Measurements from ENCODE around the gene UFC1. TPM values are rescaled to one million over a fixed set of nuclear protein-coding genes. Genes with fewer than 3 reads are reported as not detected.

The UFC1 gene
- total and polyA plus RNA-seq, 2 donors from 2014 or later: 96.9 to 175 TPM

GRCh38 chr1:161164901-161165610, 11.3 kb downstream of the UFC1 start:
- Histone ChIP-seq H3K36me3 (ENCODE audit: control insufficient read depth in 2 of 3, insufficient read depth in 3 of 3, low read length in 3 of 3) (peaks cover 4 to 23% (median 4%) of the 10 kb centered on the region in 3 donors), H3K27ac (ENCODE audit: low read depth in 2 of 2, low read length in 2 of 2) (peak overlapping the region in 1 of 2 donors; percentile 92), H3K4me1 (ENCODE audit: control insufficient read depth in 2 of 3, insufficient read depth in 2 of 3, low read depth in 1 of 3, low read length in 3 of 3) (peaks cover 0 to 18% (median 5%) of the 10 kb centered on the region in 3 donors), H3K4me3 (ENCODE audit: low read length in 3 of 3) (peak overlapping the region in 2 of 3 donors; percentile 91 to 94), H3K9me3 (ENCODE audit: control insufficient read depth in 2 of 3, insufficient read depth in 1 of 3, low read length in 3 of 3) (no peaks in the 10 kb centered on the region), H3K27me3 (ENCODE audit: control insufficient read depth, insufficient read depth, low read length) (no peaks in the 10 kb centered on the region), H3K9ac (ENCODE audit: low read length in 3 of 3) (peak overlapping the region; percentile 77 to 86 (median 85))
- intact Hi-C loops (cut with DNase I): no loop called here
- FAIRE-seq: no peak
- peak in 2 of 5 donors; percentile 45 to 47 for DNase-seq
- TF ChIP-seq CTCF (IDR thresholded peaks at IDR 0.05; ENCODE audit: borderline replicate concordance, extremely low read depth, insufficient read depth): no peak

- H3K27me3 ChIP-seq (ENCODE audit: control insufficient read depth, insufficient read depth, low read length): no peaks in the 10 kb centered on the region
- DNase-seq (peak; percentile 97 to 99 (median 98)), FAIRE-seq (peak; percentile 92)
- peak within 1 kb of the TSS; percentile 88 to 94 (median 91) for H3K4me3 ChIP-seq (ENCODE audit: low read length in 3 of 3)
- H3K4me1 ChIP-seq (ENCODE audit: control insufficient read depth in 2 of 3, insufficient read depth in 2 of 3, low read depth in 1 of 3, low read length in 3 of 3): peaks cover 0 to 11% (median 0%) of the 10 kb centered on the region in 3 donors
- no peaks in the 10 kb centered on the region for H3K9me3 ChIP-seq (ENCODE audit: control insufficient read depth in 2 of 3, insufficient read depth in 1 of 3, low read length in 3 of 3)
- peak within 1 kb of the TSS; percentile 69 to 92 for H3K27ac ChIP-seq (ENCODE audit: low read depth in 2 of 2, low read length in 2 of 2)
- TF ChIP-seq CTCF (IDR thresholded peaks at IDR 0.05; ENCODE audit: borderline replicate concordance, extremely low read depth, insufficient read depth): peak; percentile 14
- peak within 1 kb of the TSS; percentile 77 to 91 (median 90) for H3K9ac ChIP-seq (ENCODE audit: low read length in 3 of 3)
- peaks cover 6 to 30% (median 9%) of the 10 kb centered on the region in 3 donors for H3K36me3 ChIP-seq (ENCODE audit: control insufficient read depth in 2 of 3, insufficient read depth in 3 of 3, low read length in 3 of 3)
- intact Hi-C loops (cut with DNase I): no loop called here
These were observed 12.2 kb downstream of the UFC1 start, which contains the start of gene PPOX for GRCh38 chr1:161165742-161166668. Gene PPOX, plus strand, starts transcription at chr1:161166426. Its CDS starts 422 bp downstream, at chr1:161166848.

- Histone ChIP-seq H3K36me3 (ENCODE audit: control insufficient read depth in 2 of 3, insufficient read depth in 3 of 3, low read length in 3 of 3) (peaks cover 4 to 38% (median 12%) of the 10 kb centered on the region in 3 donors), H3K27me3 (ENCODE audit: control insufficient read depth, insufficient read depth, low read length) (no peaks in the 10 kb centered on the region), H3K4me1 (ENCODE audit: control insufficient read depth in 2 of 3, insufficient read depth in 2 of 3, low read depth in 1 of 3, low read length in 3 of 3) (peaks cover 0 to 8% (median 0%) of the 10 kb centered on the region in 3 donors), H3K9me3 (ENCODE audit: control insufficient read depth in 2 of 3, insufficient read depth in 1 of 3, low read length in 3 of 3) (no peaks in the 10 kb centered on the region), H3K4me3 (ENCODE audit: low read length in 3 of 3) (peak overlapping the region; percentile 88 to 94 (median 91)), H3K27ac (ENCODE audit: low read depth in 2 of 2, low read length in 2 of 2) (peak overlapping the region in 1 of 2 donors; percentile 65), H3K9ac (ENCODE audit: low read length in 3 of 3) (peak overlapping the region; percentile 77 to 91 (median 90))
- DNase-seq: peak; percentile 39 to 82 (median 57)
- TF ChIP-seq CTCF (IDR thresholded peaks at IDR 0.05; ENCODE audit: borderline replicate concordance, extremely low read depth, insufficient read depth): no peak
- FAIRE-seq: no peak
- intact Hi-C loops (cut with DNase I): no loop called here
These were observed 13.1 kb downstream of the UFC1 start for GRCh38 chr1:161166669-161167548.
